Endothelial cell of umbilical vein (primary cell): ENCODE results near the gene DAD1. TPM values are rescaled to one million over a fixed set of nuclear protein-coding genes. Genes with fewer than 3 reads are reported as not detected.
"Not testable (repeated sequence)": the region's sequence is repeated elsewhere in the genome, so short reads cannot be mapped to it uniquely, and the experiment has no call there.

Source experiments
- BruUV-seq: library from RNA; stranded (reverse); fragments of 400-500 nt; replicated peaks from 2 replicates; lab custom pipeline; 2021; lab: Mats Ljungman, UMichigan
- CTCF ChIA-PET: fragments of 300-600, 350-600 bp; sonication (Branson Sonifier 250); formaldehyde crosslinking; loops from one replicate; lab custom pipeline; 2021; ENCODE audit warnings: antibody characterized with exemption, inconsistent platforms; lab: Charles Lee
- POLR2A ChIA-PET: fragments of 300-600, 350-600 bp; sonication (Branson Sonifier 250); formaldehyde crosslinking; loops from one replicate; lab custom pipeline; 2021; ENCODE audit warnings: antibody characterized with exemption, inconsistent platforms; lab: Charles Lee
- DNase-seq: peaks from one replicate; pipeline ENCODE4 v3.0.0-alpha.2; 2011; ENCODE audit warnings: low read depth, low spot score
- FAIRE-seq: peaks from 2 replicates; lab custom pipeline; 2011; peaks lifted over from hg19 to GRCh38; lab: Jason Lieb, UNC
- H2AFZ ChIP-seq: 2 replicates; pipeline ENCODE4 v1.6.0; 2012; ENCODE audit warnings: low read depth, low read length, control low read depth, inconsistent platforms
- H3K27ac ChIP-seq: 2 replicates; pipeline ENCODE4 v1.5.1; 2011; ENCODE audit warnings: low read depth, mild to moderate bottlenecking, control low read depth, low read length, moderate library complexity; ENCODE audit not compliant: insufficient read depth
- H3K27me3 ChIP-seq, 2 experiments: 2 replicates each; pipeline versions ENCODE4 v1.6.0 to v1.6.1; 2011; ENCODE audit warnings: low read length in 2 of 2, mixed read lengths in 1 of 2; ENCODE audit not compliant: control insufficient read depth in 2 of 2, insufficient read depth in 2 of 2
- H3K36me3 ChIP-seq, 2 experiments: 2 replicates in 1 of 2; 3 replicates in 1 of 2; pipeline ENCODE4 v1.5.1; 2011; ENCODE audit warnings: low read length in 2 of 2, mild to moderate bottlenecking in 1 of 2, moderate library complexity in 1 of 2; ENCODE audit not compliant: control insufficient read depth in 2 of 2, insufficient read depth in 2 of 2; ENCODE audit errors: extremely low read depth in 1 of 2
- H3K4me1 ChIP-seq: 3 replicates; pipeline ENCODE4 v1.5.1; 2011; ENCODE audit warnings: mild to moderate bottlenecking, low read length; ENCODE audit not compliant: control insufficient read depth, insufficient read depth; ENCODE audit errors: extremely low read depth
- H3K4me2 ChIP-seq: 2 replicates; pipeline ENCODE4 v1.6.1; 2011; ENCODE audit warnings: low read length, control low read depth, mixed read lengths; ENCODE audit not compliant: insufficient read depth
- H3K4me3 ChIP-seq, 3 experiments: fragments of 200-600 bp in 1 of 3; sonication (generic), shearing (Covaris generic) in 1 of 3; replicated peaks in 1 of 3; 2 replicates each; pipeline ENCODE4 v1.5.1; 2011 to 2016; ENCODE audit warnings: control low read depth in 3 of 3, low read length in 3 of 3, mild to moderate bottlenecking in 2 of 3, inconsistent platforms in 1 of 3, low read depth in 1 of 3, moderate library complexity in 1 of 3; ENCODE audit not compliant: insufficient read depth in 1 of 3
- H3K79me2 ChIP-seq: 2 replicates; pipeline ENCODE4 v1.6.0; 2012; ENCODE audit warnings: low read length, inconsistent platforms; ENCODE audit not compliant: control insufficient read depth, insufficient read depth
- H3K9ac ChIP-seq: replicated peaks from 2 replicates; pipeline ENCODE3; 2011; ENCODE audit warnings: low read length, control low read depth; ENCODE audit not compliant: insufficient read depth; ENCODE audit errors: extremely low read depth
- H3K9me1 ChIP-seq: replicated peaks from 3 replicates; pipeline ENCODE4 v1.6.0; 2011; ENCODE audit warnings: mild to moderate bottlenecking, low read length; ENCODE audit not compliant: control insufficient read depth, insufficient read depth; ENCODE audit errors: extremely low read depth
- H3K9me3 ChIP-seq: replicated peaks from 2 replicates; pipeline ENCODE4 v1.5.1; 2012; ENCODE audit warnings: low read length, inconsistent platforms; ENCODE audit not compliant: control insufficient read depth, insufficient read depth
- H4K20me1 ChIP-seq: replicated peaks from 2 replicates; pipeline ENCODE3; 2011; ENCODE audit warnings: mild to moderate bottlenecking, low read length; ENCODE audit not compliant: control insufficient read depth, insufficient read depth; ENCODE audit errors: extremely low read depth
- CTCF ChIP-seq, 2 donors: IDR thresholded peaks; 1 replicate in 1 of 2; 2 replicates in 1 of 2; pipeline ENCODE4 v1.5.1; 2011; ENCODE audit warnings: low read length in 2 of 2, mild to moderate bottlenecking in 2 of 2, moderate library complexity in 2 of 2, control low read depth in 1 of 2, inconsistent platforms in 1 of 2, low read depth in 1 of 2; ENCODE audit not compliant: insufficient read depth in 1 of 2; ENCODE audit errors: extremely low read depth in 1 of 2
- EZH2 ChIP-seq: IDR thresholded peaks from 2 replicates; pipeline ENCODE4 v1.6.1; 2012; ENCODE audit warnings: borderline replicate concordance, low read depth, mild to moderate bottlenecking, moderate library complexity, low read length, inconsistent platforms; ENCODE audit not compliant: severe bottlenecking
- FOS ChIP-seq: IDR thresholded peaks from 2 replicates; pipeline ENCODE4 v1.6.1; 2011; ENCODE audit warnings: mild to moderate bottlenecking, low read length, moderate library complexity, borderline replicate concordance; ENCODE audit not compliant: insufficient read depth
- GATA2 ChIP-seq: IDR thresholded peaks from 2 replicates; pipeline ENCODE4 v1.7.0; 2011; ENCODE audit warnings: low read depth, mild to moderate bottlenecking, moderate library complexity, mixed read lengths, low read length; ENCODE audit not compliant: insufficient read length, insufficient read depth
- JUN ChIP-seq: IDR thresholded peaks from 2 replicates; pipeline ENCODE4 v1.6.1; 2011; ENCODE audit warnings: borderline replicate concordance, low read depth; ENCODE audit not compliant: insufficient read length, insufficient read depth
- MAX ChIP-seq: IDR thresholded peaks from 2 replicates; pipeline ENCODE4 v1.6.1; 2011; ENCODE audit not compliant: insufficient read depth, insufficient read length
- MYC ChIP-seq: IDR thresholded peaks from one replicate; pipeline ENCODE4 v1.6.1; 2011; ENCODE audit warnings: mild to moderate bottlenecking, low read depth, low read length
- POLR2A ChIP-seq: IDR thresholded peaks from 2 replicates; pipeline ENCODE4 v1.6.1; 2012; ENCODE audit warnings: low read depth, mild to moderate bottlenecking, control low read depth, low read length
- POLR2AphosphoS5 ChIP-seq: IDR thresholded peaks from 2 replicates; pipeline ENCODE4 v1.6.1; 2012; ENCODE audit warnings: low read depth, mild to moderate bottlenecking, control low read depth, low read length, moderate library complexity; ENCODE audit not compliant: insufficient read depth
- dilution Hi-C: fragments of 300-500 bp; cut with MboI; formaldehyde crosslinking; loops from one replicate; pipeline ENCODE4 v1.15.0; 2019; ENCODE audit warnings: low sequenced_read_pairs; ENCODE audit not compliant: extremely low pct_ligation_motif_present
- intact Hi-C: fragments of 100-400 bp; cut with micrococcal nuclease; formaldehyde crosslinking; loops from one replicate; pipeline ENCODE4 v1.10.0; 2022
- polyA plus RNA-seq, 4 experiments: library from polyadenylated mRNA; depleted of rRNA in 3 of 4; stranded (reverse) in 3 of 4; unstranded in 1 of 4; fragments of >200 nt; gene quantifications; 2 replicates each; pipeline versions ENCODE4 v1.2.1 to v1.2.3, GENCODE V29; 2011 to 2012; ENCODE audit warnings: missing spikeins in 1 of 4
- total RNA-seq: library from RNA; stranded (reverse); gene quantifications from 2 replicates; pipeline ENCODE4 v1.2.3, GENCODE V29; 2021

DAD1 gene
- total and polyA plus RNA-seq, 2 donors (not counting 3 experiments of a cell fraction or from before 2014, with no cell fraction given), result 299 to 1,227 TPM

GRCh38 chr14:22544406-22544805 lies 44.6 kb downstream of the DAD1 start:
- Histone ChIP-seq H3K9ac (no peak overlapping the region), H3K27me3 (no peaks in the 10 kb centered on the region), H3K9me1 (no peaks in the 10 kb centered on the region), H3K4me3 (no peak overlapping the region), H3K79me2 (no peaks in the 10 kb centered on the region), H4K20me1 (no peaks in the 10 kb centered on the region), H3K4me1 (peaks cover 37% of the 10 kb centered on the region), H2AFZ (no peak overlapping the region), H3K9me3 (no peaks in the 10 kb centered on the region), H3K4me2 (no peak overlapping the region), H3K27ac (no peak overlapping the region), H3K36me3 (no peaks in the 10 kb centered on the region)
- CTCF ChIA-PET, result no interaction called here
- DNase-seq (no peak), FAIRE-seq (no peak)
- intact Hi-C loops, result no loop called here
- dilution Hi-C loops, result no loop called here
- TF ChIP-seq POLR2A (no peak), GATA2 (no peak), FOS (no peak), MYC (no peak), POLR2AphosphoS5 (no peak), CTCF (IDR thresholded peaks at IDR 0.05; ENCODE audit: extremely low read depth in 1 of 2, insufficient read depth in 1 of 2, low read depth in 1 of 2, low read length in 2 of 2) (no peak), MAX (no peak), JUN (no peak), EZH2 (no peak)
- no TSS peak for BruUV-seq
- POLR2A ChIA-PET, result no interaction called here

- H3K9me1 ChIP-seq, BruUV-seq, H3K79me2 ChIP-seq, DNase-seq, H3K36me3 ChIP-seq, H3K9ac ChIP-seq, H4K20me1 ChIP-seq, dilution Hi-C loops, FAIRE-seq, H3K27me3 ChIP-seq, intact Hi-C loops, H3K9me3 ChIP-seq, H2AFZ ChIP-seq, H3K4me3 ChIP-seq, H3K4me2 ChIP-seq, H3K27ac ChIP-seq: not testable (repeated sequence)
- POLR2A ChIA-PET, result interaction anchor here (0.7 kb wide), 1 partner anchor 386 kb away, joined by 5 read pairs; no protein-coding TSS in a partner anchor
- peaks cover 35% of the 10 kb centered on the region for H3K4me1 ChIP-seq
- CTCF ChIA-PET, result interaction anchor here (0.6 kb wide), 1 partner anchor 211 kb away, joined by 3 read pairs; no protein-coding TSS in a partner anchor
Observed at GRCh38 chr14:22543570-22544357, 45.3 kb downstream of the DAD1 start.
